ENCODE data around the gene HDAC3.
"Not testable (repeated sequence)": the region's sequence is repeated elsewhere in the genome, so short reads cannot be mapped to it uniquely, and the experiment has no call there.

The HDAC3 gene

GRCh38 chr5:141613344-141613743 is 23.3 kb downstream of the HDAC3 start:
- intact Hi-C loops (cut with DNase I) = no loop called here
- no peak for DNase-seq

GRCh38 chr5:141611289-141611688 is 25.4 kb downstream of the HDAC3 start:
- no peak for DNase-seq
- intact Hi-C loops (cut with DNase I) = no loop called here

- intact Hi-C loops (cut with DNase I) = not testable (repeated sequence)
These were observed 26.7 kb downstream of the HDAC3 start for GRCh38 chr5:141609921-141610320.

GRCh38 chr5:141609044-141609443 is 27.6 kb downstream of the HDAC3 start:
- no peak for DNase-seq
- intact Hi-C loops (cut with DNase I) = no loop called here

More at GRCh38 chr5:141609921-141610320, 26.7 kb downstream of the HDAC3 start:
- not testable (repeated sequence) for DNase-seq

GRCh38 chr5:141608557-141608956 is 28.1 kb downstream of the HDAC3 start:
- DNase-seq = no peak
- intact Hi-C loops (cut with DNase I) = no loop called here

- intact Hi-C loops (cut with DNase I) = no loop called here
- DNase-seq = no peak
These were observed 28.6 kb downstream of the HDAC3 start for GRCh38 chr5:141608046-141608445.

GRCh38 chr5:141605523-141606277 is 30.9 kb downstream of the HDAC3 start:
- DNase-seq = peak in 20 of 42 donors; percentile 9 to 63 (median 38)
- intact Hi-C loops (cut with DNase I) = no loop called here

GRCh38 chr5:141603923-141604717 is 32.5 kb downstream of the HDAC3 start:
- intact Hi-C loops (cut with DNase I) = no loop called here

GRCh38 chr5:141602606-141603005 is 34.0 kb downstream of the HDAC3 start:
- DNase-seq = no peak
- intact Hi-C loops (cut with DNase I) = no loop called here

More at GRCh38 chr5:141603923-141604717, 32.5 kb downstream of the HDAC3 start:
- DNase-seq = no peak

GRCh38 chr5:141598391-141599345 is 38.0 kb downstream of the HDAC3 start:
- no peak for DNase-seq
- intact Hi-C loops (cut with DNase I) = no loop called here

GRCh38 chr5:141597814-141598213 is 38.8 kb downstream of the HDAC3 start:
- intact Hi-C loops (cut with DNase I) = no loop called here
- DNase-seq = no peak

GRCh38 chr5:141597394-141597793 is 39.3 kb downstream of the HDAC3 start:
- DNase-seq = no peak
- intact Hi-C loops (cut with DNase I) = no loop called here

- no peak for DNase-seq
- intact Hi-C loops (cut with DNase I) = no loop called here
These were observed 39.8 kb downstream of the HDAC3 start for GRCh38 chr5:141596867-141597266.

- intact Hi-C loops (cut with DNase I) = no loop called here
- no peak for DNase-seq
These were observed 46.5 kb downstream of the HDAC3 start for GRCh38 chr5:141590127-141590526.

- DNase-seq = no peak
- intact Hi-C loops (cut with DNase I) = no loop called here
These were observed 50.4 kb downstream of the HDAC3 start for GRCh38 chr5:141586246-141586645.

GRCh38 chr5:141585594-141585993 is 51.1 kb downstream of the HDAC3 start:
- intact Hi-C loops (cut with DNase I) = no loop called here

GRCh38 chr5:141574122-141574510 is 62.5 kb downstream of the HDAC3 start:
- intact Hi-C loops (cut with DNase I) = no loop called here
- no peak for DNase-seq

More at GRCh38 chr5:141585594-141585993, 51.1 kb downstream of the HDAC3 start:
- DNase-seq = no peak

- intact Hi-C loops (cut with DNase I) = no loop called here
- DNase-seq = no peak
These were observed 63.0 kb downstream of the HDAC3 start for GRCh38 chr5:141573489-141574121.

All from head of caudate nucleus (tissue), 42 donors.